Measurements from ENCODE around the gene MRPL14. TPM values are rescaled to one million over a fixed set of nuclear protein-coding genes. Genes with fewer than 3 reads are reported as not detected.

The MRPL14 gene
- total and polyA plus RNA-seq, 2 experiments from 2014 or later = 62.6 to 191 TPM

Other genes with a start within 250 kb of the MRPL14 start
- 30.2 and 36.0 TPM in 2 replicates for gene TMEM63B, start 102 bp upstream of the MRPL14 start, total RNA-seq (2014; rRNA removed; shearing (Covaris generic))
- gene TMEM63B, start 102 bp upstream of the MRPL14 start, polyA plus RNA-seq (2016; fragmentation: Nextera tagmentation; extraction: Ambion mirVana) = 8.0 and 10.1 TPM in 2 replicates
- gene CAPN11, start 31.4 kb upstream of the MRPL14 start, total RNA-seq (2014; rRNA removed; shearing (Covaris generic)) = 1.2 and 1.7 TPM in 2 replicates
- 0.61 and 1.1 TPM in 2 replicates for gene CAPN11, start 31.4 kb upstream of the MRPL14 start, polyA plus RNA-seq (2016; fragmentation: Nextera tagmentation; extraction: Ambion mirVana)
- gene MYMX, start 89.5 kb upstream of the MRPL14 start, total RNA-seq (2014; rRNA removed; shearing (Covaris generic)) = 2.8 TPM in 2 replicates
- gene MYMX, start 89.5 kb upstream of the MRPL14 start, polyA plus RNA-seq (2016; fragmentation: Nextera tagmentation; extraction: Ambion mirVana) = 5.2 and 7.1 TPM in 2 replicates
- gene SLC29A1, start 96.1 kb upstream of the MRPL14 start, total RNA-seq (2014; rRNA removed; shearing (Covaris generic)) = 149 and 169 TPM in 2 replicates
- 67.6 and 73.1 TPM in 2 replicates for gene SLC29A1, start 96.1 kb upstream of the MRPL14 start, polyA plus RNA-seq (2016; fragmentation: Nextera tagmentation; extraction: Ambion mirVana)
- 2,361 and 2,444 TPM in 2 replicates for gene HSP90AB1, start 119.6 kb upstream of the MRPL14 start, total RNA-seq (2014; rRNA removed; shearing (Covaris generic))
- gene HSP90AB1, start 119.6 kb upstream of the MRPL14 start, polyA plus RNA-seq (2016; fragmentation: Nextera tagmentation; extraction: Ambion mirVana) = 1,345 and 1,425 TPM in 2 replicates
- gene SLC35B2, start 130.1 kb upstream of the MRPL14 start, total RNA-seq (2014; rRNA removed; shearing (Covaris generic)) = 30.5 and 30.9 TPM in 2 replicates
- 14.0 and 14.7 TPM in 2 replicates for gene SLC35B2, start 130.1 kb upstream of the MRPL14 start, polyA plus RNA-seq (2016; fragmentation: Nextera tagmentation; extraction: Ambion mirVana)
- 19.8 and 25.9 TPM in 2 replicates for gene NFKBIE, start 138.1 kb upstream of the MRPL14 start, total RNA-seq (2014; rRNA removed; shearing (Covaris generic))
- 12.8 and 14.6 TPM in 2 replicates for gene NFKBIE, start 138.1 kb upstream of the MRPL14 start, polyA plus RNA-seq (2016; fragmentation: Nextera tagmentation; extraction: Ambion mirVana)
- 11.5 and 14.6 TPM in 2 replicates for gene TMEM151B, start 143.0 kb upstream of the MRPL14 start, total RNA-seq (2014; rRNA removed; shearing (Covaris generic))
- gene TMEM151B, start 143.0 kb upstream of the MRPL14 start, polyA plus RNA-seq (2016; fragmentation: Nextera tagmentation; extraction: Ambion mirVana) = 0.91 and 1.5 TPM in 2 replicates
- gene AARS2, start 185.9 kb upstream of the MRPL14 start, total RNA-seq (2014; rRNA removed; shearing (Covaris generic)) = 19.8 and 23.2 TPM in 2 replicates
- 5.5 and 6.5 TPM in 2 replicates for gene AARS2, start 185.9 kb upstream of the MRPL14 start, polyA plus RNA-seq (2016; fragmentation: Nextera tagmentation; extraction: Ambion mirVana)
- not detected in 2 replicates for gene SPATS1, start 215.2 kb upstream of the MRPL14 start, total RNA-seq (2014; rRNA removed; shearing (Covaris generic))
- gene SPATS1, start 215.2 kb upstream of the MRPL14 start, polyA plus RNA-seq (2016; fragmentation: Nextera tagmentation; extraction: Ambion mirVana) = not detected in 2 replicates

Data from GM23338 (cell line).